Smooth muscle cell (in vitro differentiated cells): ENCODE data around the gene RTF2. TPM values are rescaled to one million over a fixed set of nuclear protein-coding genes. Genes with fewer than 3 reads are reported as not detected.

ENCODE experiments used
- DNase-seq: peaks from one replicate; lab custom pipeline; 2025; ENCODE audit not compliant: unreplicated experiment; lab: John Stamatoyannopoulos, UW
- H2AFZ ChIP-seq: fragments of 200-600 bp; sonication (generic); 2 replicates; pipeline ENCODE4 v1.6.0; 2016; ENCODE audit warnings: antibody characterized with exemption, low read depth, mild to moderate bottlenecking
- H3F3A ChIP-seq: fragments of 200-600 bp; sonication (generic); 2 replicates; pipeline ENCODE4 v1.6.0; 2017; ENCODE audit warnings: antibody characterized with exemption, low read depth
- H3K27ac ChIP-seq: fragments of 200-600 bp; sonication (generic); 2 replicates; pipeline ENCODE4 v1.5.1; 2016; ENCODE audit warnings: low read depth, mild to moderate bottlenecking
- H3K27me3 ChIP-seq: fragments of 200-600 bp; sonication (generic); 2 replicates; pipeline ENCODE4 v1.6.1; 2016; ENCODE audit warnings: low read depth, mild to moderate bottlenecking
- H3K36me3 ChIP-seq: fragments of 200-600 bp; sonication (generic); 2 replicates; pipeline ENCODE4 v1.5.1; 2016; ENCODE audit warnings: low read depth
- H3K4me1 ChIP-seq: fragments of 200-600 bp; sonication (generic); 2 replicates; pipeline ENCODE4 v1.5.1; 2016; ENCODE audit warnings: low read depth
- H3K4me2 ChIP-seq: fragments of 200-600 bp; sonication (generic); 2 replicates; pipeline ENCODE4 v1.6.0; 2016; ENCODE audit warnings: mild to moderate bottlenecking
- H3K4me3 ChIP-seq: fragments of 200-600 bp; sonication (generic); 2 replicates; pipeline ENCODE4 v1.5.1; 2016; ENCODE audit warnings: mild to moderate bottlenecking
- H3K79me2 ChIP-seq: fragments of 200-600 bp; sonication (generic); 2 replicates; pipeline ENCODE4 v1.6.0; 2016; ENCODE audit warnings: low read depth, mild to moderate bottlenecking
- H3K9ac ChIP-seq: fragments of 200-600 bp; sonication (generic); 2 replicates; pipeline ENCODE4 v1.6.0; 2016; ENCODE audit warnings: low read depth
- H3K9me3 ChIP-seq: fragments of 200-600 bp; sonication (generic); replicated peaks from 2 replicates; pipeline ENCODE4 v1.5.1; 2016; ENCODE audit warnings: low read depth
- H4K20me1 ChIP-seq: fragments of 200-600 bp; sonication (generic); 2 replicates; pipeline ENCODE4 v1.6.0; 2016; ENCODE audit warnings: low read depth
- CTCF ChIP-seq: fragments of 200-600 bp; sonication (generic); IDR thresholded peaks from 2 replicates; pipeline ENCODE4 v1.5.1; 2017; ENCODE audit warnings: borderline replicate concordance, mild to moderate bottlenecking, antibody characterized with exemption; ENCODE audit not compliant: insufficient read depth, poor library complexity, severe bottlenecking
- WGBS: methylation state at CpG from one replicate; pipeline ENCODE4 v1.1.7; 2016; ENCODE audit warnings: low lambda C conversion rate; 5-methylcytosine and 5-hydroxymethylcytosine counted together
- polyA plus RNA-seq: library from polyadenylated mRNA; unstranded; fragments of >200 nt; fragmentation: Nextera tagmentation; extraction: Ambion mirVana; gene quantifications from 2 replicates; pipeline ENCODE4 v1.2.1, GENCODE V29; 2016
- total RNA-seq: library from RNA; depleted of rRNA; stranded (reverse); fragments of >200 nt; gene quantifications from 2 replicates; pipeline ENCODE4 v1.2.3, GENCODE V29; 2014

RTF2 gene
- total and polyA plus RNA-seq, 2 experiments from 2014 or later, result 38.0 to 106 TPM

DNA sequence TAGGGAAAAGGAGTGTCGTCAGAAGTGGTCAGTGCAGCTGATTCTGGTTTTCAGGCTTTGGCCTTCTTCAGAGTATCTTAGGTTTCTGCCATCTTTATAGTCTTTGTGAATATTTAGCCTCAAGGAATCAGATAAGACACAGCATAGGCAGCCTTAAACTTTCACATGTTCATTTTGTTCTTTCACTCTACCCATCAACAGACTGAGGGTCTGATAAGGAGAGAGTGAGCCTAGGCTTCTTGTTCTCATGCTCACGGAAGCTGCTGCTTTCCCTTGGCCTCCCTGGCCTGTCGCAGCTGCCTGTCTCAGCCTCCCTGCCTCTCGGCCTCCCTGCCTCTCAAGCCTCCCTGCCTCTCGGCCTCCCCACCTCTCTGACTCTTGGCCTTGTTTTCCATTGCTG, 20.1 kb downstream of the RTF2 start:
- no peak for DNase-seq
- no peak overlapping the region for H3K4me2 ChIP-seq
- H3K27ac ChIP-seq, result no peak overlapping the region
- no peak for TF ChIP-seq CTCF
- H3K27me3 ChIP-seq, result no peaks in the 10 kb centered on the region
- no peaks in the 10 kb centered on the region for H3F3A ChIP-seq
- no peaks in the 10 kb centered on the region for H3K79me2 ChIP-seq
- no peak overlapping the region for H3K4me3 ChIP-seq
- no peaks in the 10 kb centered on the region for H3K4me1 ChIP-seq
- no peak overlapping the region for H3K9ac ChIP-seq
- peaks cover 10% of the 10 kb centered on the region for H4K20me1 ChIP-seq
- no peaks in the 10 kb centered on the region for H3K36me3 ChIP-seq
- no peaks in the 10 kb centered on the region for H3K9me3 ChIP-seq
- no peak overlapping the region for H2AFZ ChIP-seq
- 95% methylated on average over 5 of the region's 5 CpGs for WGBS

DNA sequence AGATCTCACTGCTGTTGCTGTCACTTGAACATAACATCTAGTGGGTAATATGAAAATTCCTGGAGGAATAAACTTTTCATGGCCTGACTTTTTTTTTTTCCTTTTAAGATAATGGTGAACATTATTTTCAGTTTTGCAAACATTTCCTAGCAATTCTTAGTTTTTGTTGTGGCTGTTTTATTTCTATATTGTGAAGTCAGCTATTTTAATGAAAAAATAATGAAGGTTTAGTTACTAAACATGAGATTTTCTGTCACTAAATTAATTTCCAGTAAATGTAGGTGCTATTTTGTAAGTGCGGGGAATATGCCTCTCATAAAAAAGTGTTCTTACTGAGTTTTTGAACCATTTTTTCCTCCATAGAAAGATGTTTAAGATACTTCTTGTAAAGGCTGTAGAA, 32.7 kb downstream of the RTF2 start:
- Histone ChIP-seq H2AFZ (no peak overlapping the region), H3K4me1 (no peaks in the 10 kb centered on the region), H4K20me1 (peaks cover 33% of the 10 kb centered on the region), H3F3A (no peaks in the 10 kb centered on the region), H3K36me3 (peaks cover 1% of the 10 kb centered on the region), H3K79me2 (peaks cover 10% of the 10 kb centered on the region), H3K4me3 (no peak overlapping the region), H3K9ac (no peak overlapping the region), H3K4me2 (no peak overlapping the region), H3K27ac (no peak overlapping the region), H3K27me3 (no peaks in the 10 kb centered on the region), H3K9me3 (no peaks in the 10 kb centered on the region)
- DNase-seq, result no peak
- 97% methylated on average over 1 of the region's 1 CpG for WGBS
- TF ChIP-seq CTCF, result no peak

GRCh38 chr20:56503916-56504315, 35.5 kb downstream of the RTF2 start:
- H3K9me3 ChIP-seq, result no peaks in the 10 kb centered on the region
- no peak overlapping the region for H3K27ac ChIP-seq
- H3K9ac ChIP-seq, result no peak overlapping the region
- TF ChIP-seq CTCF, result no peak
- H3K4me3 ChIP-seq, result no peak overlapping the region
- H3F3A ChIP-seq, result no peaks in the 10 kb centered on the region
- peaks cover 35% of the 10 kb centered on the region for H4K20me1 ChIP-seq
- no peak for DNase-seq
- no peak overlapping the region for H3K4me2 ChIP-seq
- 89% methylated on average over 8 of the region's 8 CpGs for WGBS
- H3K4me1 ChIP-seq, result no peaks in the 10 kb centered on the region
- H3K79me2 ChIP-seq, result peaks cover 10% of the 10 kb centered on the region
- no peaks in the 10 kb centered on the region for H3K27me3 ChIP-seq
- H2AFZ ChIP-seq, result no peak overlapping the region
- H3K36me3 ChIP-seq, result no peaks in the 10 kb centered on the region

DNA sequence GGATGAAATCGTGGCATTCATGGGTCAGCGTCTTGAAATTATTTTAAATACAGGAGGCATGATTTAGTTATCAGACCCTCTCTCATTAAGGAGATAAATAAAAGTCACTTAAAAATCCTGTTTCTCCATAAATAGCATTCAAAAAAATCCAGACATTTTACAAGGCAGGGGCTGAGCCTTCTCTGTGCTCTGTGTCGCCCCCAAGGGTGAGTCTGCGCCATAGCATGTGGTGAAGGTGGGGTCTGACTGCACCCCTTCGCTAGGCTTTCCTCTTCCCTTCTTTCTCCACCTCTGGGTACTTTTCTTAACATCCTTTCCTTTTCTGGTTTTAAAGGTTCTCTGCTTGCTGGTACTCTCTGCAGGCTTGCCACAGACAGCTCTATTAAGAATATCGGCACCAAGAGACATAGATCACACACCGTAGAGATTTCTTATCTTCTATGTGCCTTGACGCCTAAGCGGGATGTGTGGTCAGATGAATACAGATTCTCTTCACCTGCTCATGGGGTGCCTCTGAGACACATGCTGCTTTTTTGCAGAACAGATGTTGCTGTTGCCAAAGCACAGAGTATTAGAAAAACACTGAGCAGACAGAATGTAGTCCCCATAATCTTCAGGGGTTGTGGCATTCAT, 36.1 kb downstream of the RTF2 start:
- H3K79me2 ChIP-seq, result peaks cover 10% of the 10 kb centered on the region
- H3K9ac ChIP-seq, result no peak overlapping the region
- peaks cover 39% of the 10 kb centered on the region for H4K20me1 ChIP-seq
- TF ChIP-seq CTCF, result peak; percentile 42
- no peaks in the 10 kb centered on the region for H3K36me3 ChIP-seq
- no peaks in the 10 kb centered on the region for H3K4me1 ChIP-seq
- no peak overlapping the region for H3K4me3 ChIP-seq
- H3K4me2 ChIP-seq, result no peak overlapping the region
- no peaks in the 10 kb centered on the region for H3F3A ChIP-seq
- H3K27ac ChIP-seq, result no peak overlapping the region
- 79% methylated on average over 9 of the region's 9 CpGs for WGBS
- DNase-seq, result no peak
- H3K27me3 ChIP-seq, result no peaks in the 10 kb centered on the region
- no peaks in the 10 kb centered on the region for H3K9me3 ChIP-seq
- H2AFZ ChIP-seq, result no peak overlapping the region
